ENCODE results near the gene NEXMIF. TPM values are rescaled to one million over a fixed set of nuclear protein-coding genes. Genes with fewer than 3 reads are reported as not detected.
A peak's percentile ranks its signal among the peaks of the same experiment; 100 is the strongest.
"Not testable (repeated sequence)": the region's sequence is repeated elsewhere in the genome, so short reads cannot be mapped to it uniquely, and the experiment has no call there.

The NEXMIF gene
- total and polyA plus RNA-seq, 7 experiments from 2014 or later: 0.63 to 3.7 (median 1.2) TPM

DNA sequence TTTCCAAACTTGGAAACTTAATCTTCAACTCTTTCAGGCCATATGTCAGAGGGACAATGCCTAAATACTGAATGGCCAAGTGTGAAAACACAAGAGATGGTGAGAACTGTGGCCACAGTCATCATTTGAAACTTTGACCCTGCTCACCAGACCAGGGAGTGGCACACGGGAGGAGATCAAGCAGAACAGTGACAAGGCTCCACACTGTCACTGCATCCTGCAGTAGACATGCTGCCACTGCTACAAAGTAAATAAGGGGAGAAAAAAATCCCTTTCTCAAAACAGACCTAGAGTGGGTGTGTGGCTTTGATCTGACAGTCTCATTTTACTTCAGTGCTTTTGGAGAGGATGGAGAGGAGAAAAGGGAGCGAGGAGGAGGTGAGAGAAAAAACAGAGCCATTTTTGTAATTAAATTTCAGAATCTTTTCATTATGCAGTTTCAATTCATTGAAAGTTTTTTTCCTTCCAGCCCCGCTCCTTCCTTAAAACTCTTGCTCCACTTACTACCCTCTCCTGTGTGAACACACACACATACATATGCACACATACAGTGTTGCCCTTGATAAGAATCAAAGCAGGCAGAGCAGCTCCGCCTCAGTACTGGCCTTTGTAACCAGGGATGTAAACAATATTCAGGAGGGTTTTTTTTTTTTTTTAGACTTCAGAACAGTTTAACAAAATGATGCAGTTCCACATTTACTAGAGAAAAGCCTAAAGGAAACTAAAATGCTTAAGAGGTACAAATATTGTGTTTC is 34.4 kb downstream of the NEXMIF start:
- no peak for ATAC-seq
- Mint-ChIP-seq H3K4me3 (peak overlapping the region in 3 of 10 donors; percentile 18 to 32 (median 24)), H3K4me1 (peaks cover 0 to 19% (median 4%) of the 10 kb centered on the region in 7 donors), H3K27ac (no peak overlapping the region), H3K36me3 (no peaks in the 10 kb centered on the region), H3K9me3 (no peaks in the 10 kb centered on the region), H3K27me3 (no peaks in the 10 kb centered on the region)
- intact Hi-C loops (cut with micrococcal nuclease): no loop called here
- POLR2A ChIA-PET: no interaction called here
- no peak for DNase-seq
- CTCF ChIA-PET: no interaction called here
- Histone ChIP-seq H3K36me3 (ENCODE audit: control insufficient read depth in 2 of 3, insufficient read depth in 3 of 3, low read length in 3 of 3) (no peaks in the 10 kb centered on the region), H3K4me1 (ENCODE audit: control insufficient read depth in 2 of 2, insufficient read depth in 2 of 2, low read length in 2 of 2) (no peaks in the 10 kb centered on the region), H3K27me3 (ENCODE audit: control insufficient read depth in 2 of 2, insufficient read depth in 2 of 2, low read length in 2 of 2) (no peaks in the 10 kb centered on the region), H3K9me3 (ENCODE audit: control insufficient read depth in 2 of 3, low read length in 3 of 3) (no peaks in the 10 kb centered on the region), H3K4me3 (ENCODE audit: low read length) (no peak overlapping the region), H3K27ac (ENCODE audit: low read depth, low read length) (no peak overlapping the region)

DNA sequence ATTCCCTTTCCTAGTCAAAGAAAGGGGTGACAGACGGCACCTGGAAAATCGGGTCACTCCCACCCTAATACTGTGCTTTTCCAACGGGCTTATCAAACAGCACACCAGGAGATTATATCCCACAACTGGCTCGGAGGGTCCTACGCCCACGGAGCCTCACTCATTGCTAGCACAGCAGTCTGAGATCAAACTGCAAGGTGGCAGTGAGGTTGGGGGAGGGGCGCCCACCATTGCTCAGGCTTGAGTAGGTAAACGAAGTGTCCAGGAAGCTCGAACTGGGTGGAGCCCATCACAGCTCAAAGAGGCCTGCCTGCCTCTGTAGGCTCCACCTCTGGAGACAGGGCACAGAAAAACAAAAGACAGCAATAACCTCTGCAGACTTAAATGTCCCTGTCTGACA is 42.9 kb downstream of the NEXMIF start:
- H3K4me3 ChIP-seq (ENCODE audit: low read length); H3K27me3 Mint-ChIP-seq; H3K4me3 Mint-ChIP-seq; H3K27ac Mint-ChIP-seq; H3K27me3 ChIP-seq (ENCODE audit: control insufficient read depth in 2 of 2, insufficient read depth in 2 of 2, low read length in 2 of 2); POLR2A ChIA-PET; H3K36me3 Mint-ChIP-seq; DNase-seq; H3K36me3 ChIP-seq (ENCODE audit: control insufficient read depth in 2 of 3, insufficient read depth in 3 of 3, low read length in 3 of 3); intact Hi-C loops (cut with micrococcal nuclease); H3K4me1 Mint-ChIP-seq; H3K9me3 ChIP-seq (ENCODE audit: control insufficient read depth in 2 of 3, low read length in 3 of 3); CTCF ChIA-PET; H3K4me1 ChIP-seq (ENCODE audit: control insufficient read depth in 2 of 2, insufficient read depth in 2 of 2, low read length in 2 of 2); ATAC-seq; H3K27ac ChIP-seq (ENCODE audit: low read depth, low read length): not testable (repeated sequence)
- H3K9me3 Mint-ChIP-seq: peaks cover 0 to 10% (median 3%) of the 10 kb centered on the region in 11 donors

GRCh38 chrX:74865725-74866124 is 59.5 kb downstream of the NEXMIF start:
- Mint-ChIP-seq H3K27me3 (no peaks in the 10 kb centered on the region), H3K27ac (no peak overlapping the region), H3K36me3 (peaks cover 0 to 10% (median 4%) of the 10 kb centered on the region in 5 donors), H3K9me3 (peaks cover 3 to 43% (median 20%) of the 10 kb centered on the region in 11 donors), H3K4me1 (no peaks in the 10 kb centered on the region), H3K4me3 (no peak overlapping the region)
- Histone ChIP-seq H3K9me3 (ENCODE audit: control insufficient read depth in 2 of 3, low read length in 3 of 3) (peaks cover 0 to 5% (median 0%) of the 10 kb centered on the region in 3 experiments), H3K27me3 (ENCODE audit: control insufficient read depth in 2 of 2, insufficient read depth in 2 of 2, low read length in 2 of 2) (no peaks in the 10 kb centered on the region), H3K27ac (ENCODE audit: low read depth, low read length) (no peak overlapping the region), H3K4me1 (ENCODE audit: control insufficient read depth in 2 of 2, insufficient read depth in 2 of 2, low read length in 2 of 2) (no peaks in the 10 kb centered on the region), H3K36me3 (ENCODE audit: control insufficient read depth in 2 of 3, insufficient read depth in 3 of 3, low read length in 3 of 3) (no peaks in the 10 kb centered on the region), H3K4me3 (ENCODE audit: low read length) (no peak overlapping the region)
- ATAC-seq (no peak), DNase-seq (no peak)
- POLR2A ChIA-PET: no interaction called here
- intact Hi-C loops (cut with micrococcal nuclease): no loop called here
- CTCF ChIA-PET: no interaction called here

- H3K4me3 ChIP-seq (ENCODE audit: low read length): no peak overlapping the region
- H3K27ac Mint-ChIP-seq: no peak overlapping the region
- peaks cover 0 to 18% (median 0%) of the 10 kb centered on the region in 3 experiments for H3K9me3 ChIP-seq (ENCODE audit: control insufficient read depth in 2 of 3, low read length in 3 of 3)
- intact Hi-C loops (cut with micrococcal nuclease): no loop called here
- DNase-seq: no peak
- H3K36me3 Mint-ChIP-seq: peaks cover 0 to 17% (median 12%) of the 10 kb centered on the region in 5 donors
- ChIA-PET CTCF (no interaction called here), POLR2A (no interaction called here)
- H3K27me3 ChIP-seq (ENCODE audit: control insufficient read depth in 2 of 2, insufficient read depth in 2 of 2, low read length in 2 of 2): no peaks in the 10 kb centered on the region
- H3K27ac ChIP-seq (ENCODE audit: low read depth, low read length): no peak overlapping the region
- ATAC-seq: no peak
- H3K4me1 Mint-ChIP-seq: no peaks in the 10 kb centered on the region
- H3K4me1 ChIP-seq (ENCODE audit: control insufficient read depth in 2 of 2, insufficient read depth in 2 of 2, low read length in 2 of 2): no peaks in the 10 kb centered on the region
- peaks cover 11 to 89% (median 39%) of the 10 kb centered on the region in 11 donors for H3K9me3 Mint-ChIP-seq
- H3K4me3 Mint-ChIP-seq: no peak overlapping the region
- H3K27me3 Mint-ChIP-seq: no peaks in the 10 kb centered on the region
- no peaks in the 10 kb centered on the region for H3K36me3 ChIP-seq (ENCODE audit: control insufficient read depth in 2 of 3, insufficient read depth in 3 of 3, low read length in 3 of 3)
Observed at GRCh38 chrX:74853255-74853654, 72.0 kb downstream of the NEXMIF start.

- intact Hi-C loops (cut with micrococcal nuclease): loop anchor here in 1 of 2 donors (10.0 kb wide), 1 partner anchor 769 kb away; no protein-coding TSS in a partner anchor
- H3K4me1 Mint-ChIP-seq: no peaks in the 10 kb centered on the region
- ChIA-PET POLR2A (no interaction called here), CTCF (no interaction called here)
- Histone ChIP-seq H3K4me3 (ENCODE audit: low read length) (no peak overlapping the region), H3K4me1 (ENCODE audit: control insufficient read depth in 2 of 2, insufficient read depth in 2 of 2, low read length in 2 of 2) (no peaks in the 10 kb centered on the region), H3K9me3 (ENCODE audit: control insufficient read depth in 2 of 3, low read length in 3 of 3) (no peaks in the 10 kb centered on the region), H3K27me3 (ENCODE audit: control insufficient read depth in 2 of 2, insufficient read depth in 2 of 2, low read length in 2 of 2) (no peaks in the 10 kb centered on the region), H3K36me3 (ENCODE audit: control insufficient read depth in 2 of 3, insufficient read depth in 3 of 3, low read length in 3 of 3) (no peaks in the 10 kb centered on the region), H3K27ac (ENCODE audit: low read depth, low read length) (no peak overlapping the region)
- no peak overlapping the region for H3K4me3 Mint-ChIP-seq
- no peak overlapping the region for H3K27ac Mint-ChIP-seq
- peaks cover 0 to 5% (median 0%) of the 10 kb centered on the region in 11 donors for H3K9me3 Mint-ChIP-seq
- DNase-seq: no peak
- H3K36me3 Mint-ChIP-seq: no peaks in the 10 kb centered on the region
- ATAC-seq: no peak
- H3K27me3 Mint-ChIP-seq: peaks cover 0 to 5% (median 0%) of the 10 kb centered on the region in 5 donors
Observed at GRCh38 chrX:74835566-74835965, 89.7 kb downstream of the NEXMIF start.

- H3K4me3 ChIP-seq (ENCODE audit: low read length); intact Hi-C loops (cut with micrococcal nuclease); POLR2A ChIA-PET; ATAC-seq; H3K36me3 Mint-ChIP-seq; DNase-seq; CTCF ChIA-PET; H3K9me3 ChIP-seq (ENCODE audit: control insufficient read depth in 2 of 3, low read length in 3 of 3); H3K4me1 Mint-ChIP-seq; H3K4me3 Mint-ChIP-seq; H3K27ac Mint-ChIP-seq; H3K27ac ChIP-seq (ENCODE audit: low read depth, low read length); H3K4me1 ChIP-seq (ENCODE audit: control insufficient read depth in 2 of 2, insufficient read depth in 2 of 2, low read length in 2 of 2); H3K36me3 ChIP-seq (ENCODE audit: control insufficient read depth in 2 of 3, insufficient read depth in 3 of 3, low read length in 3 of 3); H3K27me3 ChIP-seq (ENCODE audit: control insufficient read depth in 2 of 2, insufficient read depth in 2 of 2, low read length in 2 of 2); H3K27me3 Mint-ChIP-seq: not testable (repeated sequence)
- peaks cover 0 to 12% (median 2%) of the 10 kb centered on the region in 11 donors for H3K9me3 Mint-ChIP-seq
Observed at GRCh38 chrX:74819797-74820196, 105.5 kb downstream of the NEXMIF start.

DNA sequence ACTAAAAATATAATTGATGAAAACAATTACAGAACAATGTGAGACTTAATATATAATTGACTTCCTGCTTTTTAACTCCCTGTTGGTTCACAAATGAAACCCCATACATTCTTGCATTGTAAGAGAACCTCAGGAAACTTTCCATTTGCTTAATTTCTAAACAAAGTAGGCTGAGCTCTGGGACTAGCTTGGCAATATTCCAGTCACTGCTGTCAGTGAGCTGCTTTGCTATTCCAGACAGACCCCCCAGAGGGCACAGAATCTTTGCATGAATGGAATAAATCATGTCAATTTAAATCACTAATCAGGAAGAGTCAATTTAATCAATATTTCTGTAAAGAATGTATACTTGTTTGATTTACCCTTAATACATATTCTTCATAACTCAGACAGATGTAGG is 110.6 kb downstream of the NEXMIF start:
- intact Hi-C loops (cut with micrococcal nuclease): no loop called here
- ATAC-seq: no peak
- CTCF ChIA-PET: no interaction called here
- Mint-ChIP-seq H3K9me3 (peaks cover 0 to 6% (median 0%) of the 10 kb centered on the region in 11 donors), H3K27me3 (no peaks in the 10 kb centered on the region), H3K4me3 (no peak overlapping the region), H3K27ac (no peak overlapping the region), H3K36me3 (no peaks in the 10 kb centered on the region), H3K4me1 (no peaks in the 10 kb centered on the region)
- Histone ChIP-seq H3K4me3 (ENCODE audit: low read length) (no peak overlapping the region), H3K9me3 (ENCODE audit: control insufficient read depth in 2 of 3, low read length in 3 of 3) (no peaks in the 10 kb centered on the region), H3K27me3 (ENCODE audit: control insufficient read depth in 2 of 2, insufficient read depth in 2 of 2, low read length in 2 of 2) (no peaks in the 10 kb centered on the region), H3K27ac (ENCODE audit: low read depth, low read length) (no peak overlapping the region), H3K4me1 (ENCODE audit: control insufficient read depth in 2 of 2, insufficient read depth in 2 of 2, low read length in 2 of 2) (no peaks in the 10 kb centered on the region), H3K36me3 (ENCODE audit: control insufficient read depth in 2 of 3, insufficient read depth in 3 of 3, low read length in 3 of 3) (no peaks in the 10 kb centered on the region)
- no peak for DNase-seq
- POLR2A ChIA-PET: no interaction called here

Data from naive thymus-derived CD4-positive, alpha-beta T cell (primary cell).